ENCODE results near the gene RBM19. TPM values are rescaled to one million over a fixed set of nuclear protein-coding genes. Genes with fewer than 3 reads are reported as not detected.

The RBM19 gene
- total and polyA plus RNA-seq, 2 of the 4 experiments (the other 2 are of a cell fraction) = 18.7 to 19.2 TPM

GRCh38 chr12:113788020-113788856 is 177.9 kb downstream of the RBM19 start:
- no peak overlapping the region for H2BK5ac ChIP-seq (ENCODE audit: low read depth, low read length, poor library complexity, severe bottlenecking)
- peaks cover 16% of the 10 kb centered on the region for H3K27me3 ChIP-seq (ENCODE audit: control insufficient read depth, insufficient read depth, low read length)
- no peaks in the 10 kb centered on the region for H3K9me1 ChIP-seq (ENCODE audit: insufficient read depth, low read length)
- intact Hi-C loops (cut with micrococcal nuclease) = no loop called here
- H3K23ac ChIP-seq (ENCODE audit: low read depth, low read length) = no peak overlapping the region
- no peak overlapping the region for H2AK9ac ChIP-seq (replicated peaks; ENCODE audit: low read depth, low read length, poor library complexity)
- H3K9me3 ChIP-seq (ENCODE audit: control insufficient read depth, insufficient read depth, low read length) = no peaks in the 10 kb centered on the region
- no peak overlapping the region for H3K14ac ChIP-seq (replicated peaks; ENCODE audit: low read depth, low read length)
- no peaks in the 10 kb centered on the region for H4K20me1 ChIP-seq (ENCODE audit: insufficient read depth, low read length)
- H3K4me1 ChIP-seq (ENCODE audit: control insufficient read depth, insufficient read depth, low read length) = no peaks in the 10 kb centered on the region
- WGBS, 2 experiments (ENCODE audit: extremely low coverage in 2 of 2, insufficient read length in 1 of 2) = no CpG with 5 or more reads among the region's 5 CpGs
- ChIA-PET CTCF (no interaction called here), POLR2A (ENCODE audit: unreplicated experiment) (no interaction called here)
- H4K5ac ChIP-seq (ENCODE audit: low read depth, low read length) = no peak overlapping the region
- H2BK20ac ChIP-seq (ENCODE audit: low read depth, low read length) = no peak overlapping the region
- no peaks in the 10 kb centered on the region for H3K79me1 ChIP-seq (ENCODE audit: low read depth in 1 of 2, low read length in 2 of 2)
- no peak overlapping the region for H3K9ac ChIP-seq (ENCODE audit: low read depth, low read length)
- H3K18ac ChIP-seq (ENCODE audit: low read depth, low read length) = no peak overlapping the region
- H3K36me3 ChIP-seq (ENCODE audit: control insufficient read depth, insufficient read depth, low read length) = no peaks in the 10 kb centered on the region
- no peak for TF ChIP-seq MXI1 (IDR thresholded peaks at IDR 0.05; ENCODE audit: borderline replicate concordance, low read depth, low read length)
- no peak overlapping the region for H2AFZ ChIP-seq (replicated peaks; ENCODE audit: low read length, poor library complexity)
- no peak; the same call in 1 of the 2 replicates for ATAC-seq (ENCODE audit: low read depth)
- no TSS peak for BruUV-seq (replicated peaks)
- no peak overlapping the region for H2AK5ac ChIP-seq (ENCODE audit: low read depth, low read length)
- no peak overlapping the region for H4K91ac ChIP-seq (ENCODE audit: insufficient read depth, low read depth, low read length)
- no peak overlapping the region for H4K8ac ChIP-seq (ENCODE audit: low read depth in 2 of 2, low read length in 2 of 2)
- H3K56ac ChIP-seq (ENCODE audit: extremely low read depth, insufficient read depth, low read length) = no peak overlapping the region
- no peak overlapping the region for H3K4ac ChIP-seq (ENCODE audit: low read depth, low read length)
- DNase-seq = peak; percentile 35
- in situ Hi-C loops (cut with MboI; ENCODE audit: low sequenced_read_pairs) = no loop called here
- H3K27ac ChIP-seq (ENCODE audit: insufficient read depth, low read length) = no peak overlapping the region
- H3K4me3 ChIP-seq (ENCODE audit: insufficient read depth, low read depth, low read length) = no peak overlapping the region
- no peak overlapping the region for H3K4me2 ChIP-seq (ENCODE audit: low read depth, low read length)
- dilution Hi-C loops (cut with HindIII; ENCODE audit: low sequenced_read_pairs, unreplicated experiment) = no loop called here
- no peak overlapping the region for H2BK120ac ChIP-seq (ENCODE audit: low read depth, low read length)
- no peak overlapping the region for H2BK15ac ChIP-seq (ENCODE audit: low read depth, low read length)
